Peyer's patch (tissue), 4 donors: ENCODE data around the gene LIG1.

ENCODE experiments used
- CTCF ChIP-seq, 6 experiments: fragments of 450-650 bp in 4 of 6; fragments of 200-600 bp in 2 of 6; sonication (generic) in 1 of 6; IDR thresholded peaks; one replicate each; pipeline ENCODE4 v1.5.1; 2017 to 2019; ENCODE audit warnings: antibody characterized with exemption in 6 of 6, mild to moderate bottlenecking in 3 of 6, moderate library complexity in 1 of 6
- POLR2A ChIP-seq, 2 donors: fragments of 450-650 bp; IDR thresholded peaks; one replicate each; pipeline ENCODE4 v1.5.1; 2017; ENCODE audit warnings: antibody characterized with exemption in 2 of 2, mild to moderate bottlenecking in 2 of 2, moderate library complexity in 2 of 2

DNA sequence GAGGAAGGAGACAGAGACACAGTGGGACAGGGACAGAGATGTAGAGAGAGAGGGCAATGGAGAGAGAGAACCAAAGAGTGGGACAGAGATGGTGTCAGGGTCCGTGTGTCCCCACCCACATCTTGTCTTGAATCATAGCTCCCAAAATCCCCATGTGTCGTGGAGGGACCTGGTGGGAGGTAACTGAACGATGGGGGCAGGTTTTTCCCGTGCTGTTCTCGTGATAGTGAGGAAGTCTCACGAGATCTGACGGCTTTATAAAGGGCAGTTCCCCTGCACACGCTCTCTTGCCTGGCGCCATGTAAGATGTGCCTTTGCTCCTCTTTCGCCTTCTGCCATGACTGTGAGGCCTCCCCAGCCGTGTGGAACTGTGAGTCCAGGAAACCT is 52.0 kb downstream of the LIG1 start:
- TF ChIP-seq POLR2A (IDR thresholded peaks at IDR 0.05) (no peak), CTCF (IDR thresholded peaks at IDR 0.05) (no peak)
